Activated CD8-positive, alpha-beta T cell treated with anti-CD3 and anti-CD28 coated beads for 36 hours (primary cell): ENCODE results near the gene CMTM7. TPM values are rescaled to one million over a fixed set of nuclear protein-coding genes. Genes with fewer than 3 reads are reported as not detected.

Source experiments
- ATAC-seq: fragments of 200-7000 bp; cut with Tn5 transposase; one replicate; pipeline ENCODE4 v1.10.0; 2021; ENCODE audit warnings: mild to moderate bottlenecking, moderate library complexity
- CTCF ChIA-PET: fragments of 350-600 bp; sonication (Branson Sonifier 250); formaldehyde crosslinking; loops from one replicate; lab custom pipeline; 2021; ENCODE audit warnings: antibody characterized with exemption; lab: Charles Lee
- POLR2A ChIA-PET: fragments of 350-600 bp; sonication (Branson Sonifier 250); formaldehyde crosslinking; loops from one replicate; lab custom pipeline; 2021; ENCODE audit warnings: antibody characterized with exemption; lab: Charles Lee
- DNase-seq: peaks from one replicate; pipeline ENCODE4 v3.0.0-alpha.2; 2020
- H3K27ac Mint-ChIP-seq: one replicate; pipeline ENCODE4 v1.8.0; 2021; ENCODE audit warnings: mild to moderate bottlenecking, mixed read lengths
- H3K27me3 Mint-ChIP-seq: one replicate; pipeline ENCODE4 v1.8.0; 2021; ENCODE audit warnings: mixed read lengths
- H3K36me3 Mint-ChIP-seq: one replicate; pipeline ENCODE4 v1.8.0; 2021; ENCODE audit warnings: low read depth, mixed read lengths
- H3K4me1 Mint-ChIP-seq: one replicate; pipeline ENCODE4 v1.8.0; 2021; ENCODE audit warnings: low read depth, mixed read lengths
- H3K4me3 Mint-ChIP-seq: one replicate; pipeline ENCODE4 v1.8.0; 2021; ENCODE audit warnings: mild to moderate bottlenecking, moderate library complexity, mixed read lengths
- H3K9me3 Mint-ChIP-seq: one replicate; pipeline ENCODE4 v1.8.0; 2021; ENCODE audit warnings: mixed read lengths
- intact Hi-C: fragments of 100-400 bp; cut with micrococcal nuclease; formaldehyde crosslinking; loops from one replicate; pipeline ENCODE4 v1.10.0; 2022
- total RNA-seq, 2 experiments: library from RNA; stranded (reverse); gene quantifications; one replicate each; pipeline ENCODE4 v1.2.3, GENCODE V29; 2021
- TF ChIP-seq, protein P1 (sequence below): fragments of 200-600 bp; IDR thresholded peaks from one replicate; pipeline ENCODE4 v1.8.0; 2022; ENCODE audit warnings: antibody characterized with exemption, mild to moderate bottlenecking

Gene CMTM7
- total RNA-seq, 2 experiments from 2014 or later = 36.1 to 37.2 TPM

GRCh38 chr3:32447865-32448400, 56.3 kb downstream of the CMTM7 start:
- H3K4me1 Mint-ChIP-seq = peaks cover 49% of the 10 kb centered on the region
- H3K36me3 Mint-ChIP-seq = peaks cover 50% of the 10 kb centered on the region
- DNase-seq (no peak), ATAC-seq (no peak)
- TF ChIP-seq, protein P1, sequence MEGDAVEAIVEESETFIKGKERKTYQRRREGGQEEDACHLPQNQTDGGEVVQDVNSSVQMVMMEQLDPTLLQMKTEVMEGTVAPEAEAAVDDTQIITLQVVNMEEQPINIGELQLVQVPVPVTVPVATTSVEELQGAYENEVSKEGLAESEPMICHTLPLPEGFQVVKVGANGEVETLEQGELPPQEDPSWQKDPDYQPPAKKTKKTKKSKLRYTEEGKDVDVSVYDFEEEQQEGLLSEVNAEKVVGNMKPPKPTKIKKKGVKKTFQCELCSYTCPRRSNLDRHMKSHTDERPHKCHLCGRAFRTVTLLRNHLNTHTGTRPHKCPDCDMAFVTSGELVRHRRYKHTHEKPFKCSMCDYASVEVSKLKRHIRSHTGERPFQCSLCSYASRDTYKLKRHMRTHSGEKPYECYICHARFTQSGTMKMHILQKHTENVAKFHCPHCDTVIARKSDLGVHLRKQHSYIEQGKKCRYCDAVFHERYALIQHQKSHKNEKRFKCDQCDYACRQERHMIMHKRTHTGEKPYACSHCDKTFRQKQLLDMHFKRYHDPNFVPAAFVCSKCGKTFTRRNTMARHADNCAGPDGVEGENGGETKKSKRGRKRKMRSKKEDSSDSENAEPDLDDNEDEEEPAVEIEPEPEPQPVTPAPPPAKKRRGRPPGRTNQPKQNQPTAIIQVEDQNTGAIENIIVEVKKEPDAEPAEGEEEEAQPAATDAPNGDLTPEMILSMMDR = no peak
- H3K9me3 Mint-ChIP-seq = peaks cover 5% of the 10 kb centered on the region
- no peak overlapping the region for H3K4me3 Mint-ChIP-seq
- no peaks in the 10 kb centered on the region for H3K27me3 Mint-ChIP-seq
- peak overlapping the region; percentile 25 for H3K27ac Mint-ChIP-seq
- POLR2A ChIA-PET = interaction anchor here (0.8 to 1.7 kb wide), 4 partner anchors 9 to 24 kb away, joined by 3 to 5 read pairs (median 4); no protein-coding TSS in a partner anchor
- intact Hi-C loops = no loop called here
- CTCF ChIA-PET = interaction anchor here (0.6 to 2.7 kb wide), 6 partner anchors 9 to 73 kb away, joined by 3 to 9 read pairs (median 4); no protein-coding TSS in a partner anchor

- peaks cover 41% of the 10 kb centered on the region for H3K4me1 Mint-ChIP-seq
- TF ChIP-seq, protein P1 = no peak
- ChIA-PET CTCF (interaction anchor here (0.6 to 2.7 kb wide), 5 partner anchors 10 to 74 kb away, joined by 3 to 9 read pairs (median 3); no protein-coding TSS in a partner anchor), POLR2A (interaction anchor here (0.8 to 1.7 kb wide), 4 partner anchors 10 to 25 kb away, joined by 3 to 5 read pairs (median 4); no protein-coding TSS in a partner anchor)
- intact Hi-C loops = no loop called here
- H3K4me3 Mint-ChIP-seq = no peak overlapping the region
- ATAC-seq (no peak), DNase-seq (no peak)
- H3K27me3 Mint-ChIP-seq = no peaks in the 10 kb centered on the region
- peak overlapping the region; percentile 25 for H3K27ac Mint-ChIP-seq
- H3K9me3 Mint-ChIP-seq = peaks cover 5% of the 10 kb centered on the region
- H3K36me3 Mint-ChIP-seq = peaks cover 50% of the 10 kb centered on the region
These were observed 57.2 kb downstream of the CMTM7 start for GRCh38 chr3:32448686-32449474.

DNA sequence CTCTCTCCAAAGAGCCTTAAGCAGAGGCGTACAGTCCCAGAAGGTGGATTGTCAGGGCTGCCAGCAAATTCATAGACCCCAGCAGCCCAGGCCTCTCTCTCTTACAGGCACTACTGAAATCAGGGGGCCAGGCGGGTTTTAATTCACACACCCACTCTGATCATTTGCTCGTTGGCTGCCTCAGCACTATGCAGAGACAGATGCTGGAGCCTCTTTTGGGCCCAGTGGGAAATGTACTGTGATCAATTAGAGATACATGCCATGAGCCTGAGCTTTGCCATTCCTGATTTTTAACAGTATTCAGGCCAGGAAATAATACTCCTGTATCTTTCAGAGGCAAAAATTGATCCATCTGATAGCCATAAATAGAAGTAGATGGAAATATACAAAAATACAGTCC, 58.0 kb downstream of the CMTM7 start:
- CTCF ChIA-PET = interaction anchor here (0.9 to 2.7 kb wide), 6 partner anchors 10 to 74 kb away, joined by 3 to 9 read pairs (median 4); no protein-coding TSS in a partner anchor
- Mint-ChIP-seq H3K27ac (no peak overlapping the region), H3K4me1 (peaks cover 36% of the 10 kb centered on the region), H3K9me3 (peaks cover 5% of the 10 kb centered on the region), H3K36me3 (peaks cover 50% of the 10 kb centered on the region), H3K4me3 (no peak overlapping the region), H3K27me3 (no peaks in the 10 kb centered on the region)
- intact Hi-C loops = no loop called here
- POLR2A ChIA-PET = interaction anchor here (1.0 to 1.4 kb wide), 3 partner anchors 11 to 50 kb away, joined by 3 to 4 read pairs (median 3); no protein-coding TSS in a partner anchor
- TF ChIP-seq, protein P1 = no peak
- ATAC-seq (no peak), DNase-seq (no peak)

- Mint-ChIP-seq H3K27ac (no peak overlapping the region), H3K9me3 (peaks cover 1% of the 10 kb centered on the region), H3K36me3 (peaks cover 46% of the 10 kb centered on the region), H3K4me1 (peaks cover 37% of the 10 kb centered on the region), H3K27me3 (no peaks in the 10 kb centered on the region), H3K4me3 (no peak overlapping the region)
- intact Hi-C loops = no loop called here
- POLR2A ChIA-PET = interaction anchor here (1.0 to 1.4 kb wide), 4 partner anchors 10 to 50 kb away, joined by 3 to 4 read pairs (median 3); no protein-coding TSS in a partner anchor
- DNase-seq (no peak), ATAC-seq (no peak)
- TF ChIP-seq, protein P1 = no peak
- CTCF ChIA-PET = interaction anchor here (0.9 to 2.7 kb wide), 6 partner anchors 11 to 75 kb away, joined by 3 to 9 read pairs (median 3); no protein-coding TSS in a partner anchor
These were observed 58.8 kb downstream of the CMTM7 start for GRCh38 chr3:32450426-32450825.
